Renal cortical epithelial cell (primary cell): ENCODE results near the gene GLYR1. TPM values are rescaled to one million over a fixed set of nuclear protein-coding genes. Genes with fewer than 3 reads are reported as not detected.

Source experiments
- DNase-seq: peaks from one replicate; pipeline ENCODE4 v3.0.0-alpha.2; 2011; ENCODE audit warnings: low read depth
- total RNA-seq: library from RNA; depleted of rRNA; stranded (reverse); fragments of >200 nt; gene quantifications from 2 replicates; pipeline ENCODE4 v1.2.3, GENCODE V29; 2014

Gene GLYR1
- total RNA-seq, 1 donor from 2014 or later = 106 TPM

DNA sequence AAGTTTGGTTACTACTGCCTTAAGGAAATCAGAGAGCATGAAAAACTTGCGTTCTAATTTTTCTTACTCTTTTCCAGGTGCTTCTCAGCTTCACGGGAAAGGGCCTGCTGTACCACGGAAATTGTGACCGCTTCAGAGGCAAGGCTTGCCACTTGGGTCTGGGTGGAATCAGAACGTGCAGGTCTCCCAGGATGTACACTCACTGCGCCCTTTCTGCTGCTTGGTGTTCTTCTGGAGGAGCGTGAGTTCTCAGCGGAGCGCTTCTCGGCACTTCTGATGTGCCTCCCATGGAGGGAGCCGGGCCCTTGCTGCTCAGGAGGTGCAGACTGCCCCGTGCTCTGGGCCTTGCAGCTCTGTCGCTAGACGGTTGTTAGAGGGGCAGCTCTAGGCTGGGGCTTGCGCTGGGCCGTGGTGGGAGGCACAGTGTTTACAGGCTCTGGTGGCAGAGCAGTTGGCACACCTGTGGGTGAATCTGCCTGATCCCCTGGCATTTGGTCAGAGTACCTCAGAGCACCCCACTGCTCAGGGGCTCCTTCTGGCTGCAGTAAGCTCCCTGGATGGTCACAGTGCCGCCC, 33.0 kb upstream of the GLYR1 start:
- no peak for DNase-seq

DNA sequence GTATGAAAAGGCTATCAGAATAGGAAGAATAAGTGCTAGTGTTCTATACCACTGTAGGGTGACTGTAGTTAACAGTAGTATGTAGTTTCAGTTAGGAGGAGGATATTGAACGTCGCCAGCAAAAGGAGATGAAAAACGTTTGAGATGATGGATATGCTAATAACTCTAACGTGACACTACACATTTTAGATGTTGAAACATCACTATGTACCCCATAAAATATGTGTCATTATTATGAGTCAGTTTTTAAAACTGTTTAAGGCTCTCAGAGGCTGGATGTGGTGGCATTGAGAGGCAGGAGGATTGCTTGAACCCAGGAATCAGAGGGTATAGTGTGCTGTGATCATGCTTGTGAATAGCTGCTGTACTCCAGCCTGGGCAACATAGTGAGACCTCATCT, 32.0 kb upstream of the GLYR1 start:
- no peak for DNase-seq

DNA sequence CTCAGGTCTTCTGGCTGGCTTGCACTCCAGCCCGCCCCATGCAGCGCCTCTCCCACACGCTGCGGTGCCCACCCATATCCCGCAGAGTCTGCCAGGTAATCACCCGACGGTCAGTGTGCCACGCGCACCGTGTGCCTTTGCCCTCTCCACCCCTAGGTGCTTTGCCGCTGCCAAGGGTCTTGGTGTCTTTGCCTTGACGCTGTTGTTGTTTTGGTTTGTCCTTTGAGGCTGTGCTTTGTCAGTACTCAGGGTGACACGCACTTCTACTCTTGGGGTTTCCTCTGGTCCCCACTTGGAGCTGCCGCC, 30.2 kb upstream of the GLYR1 start:
- DNase-seq = no peak

DNA sequence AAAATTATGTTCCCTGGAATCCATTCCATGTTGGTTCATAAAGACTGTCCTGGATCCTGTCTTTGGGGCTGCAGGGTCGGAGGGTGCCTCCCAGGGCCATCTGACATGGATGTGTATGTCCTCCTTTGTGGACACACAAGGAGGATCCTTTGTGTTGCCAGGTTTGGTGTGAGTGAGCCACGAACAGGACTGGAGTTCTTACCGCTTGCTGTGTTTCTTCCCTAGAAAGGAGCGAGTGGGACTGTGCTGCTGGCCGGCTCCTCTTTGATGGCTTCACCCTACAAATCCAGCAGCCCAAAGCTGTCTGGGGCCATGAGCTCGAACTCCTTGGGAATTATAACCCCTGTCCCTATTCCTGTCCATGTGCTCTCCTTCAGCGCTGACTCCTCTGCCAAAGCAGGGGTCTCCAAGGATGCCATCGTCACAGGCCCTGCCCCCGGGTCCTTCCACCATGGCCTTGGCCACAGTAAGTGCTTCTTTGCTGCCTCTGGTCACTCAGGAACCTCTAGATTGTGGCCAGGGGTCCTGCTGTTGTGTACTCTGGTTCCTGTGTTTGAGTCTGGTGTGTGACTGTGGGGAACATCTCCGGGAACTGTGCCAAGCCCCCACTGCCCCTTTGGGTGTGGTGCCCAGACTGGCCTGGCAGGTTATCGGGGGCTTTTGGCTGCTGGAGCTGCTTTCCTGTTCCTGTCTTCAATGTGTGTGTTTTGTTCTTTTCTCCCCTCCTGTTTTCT, 29.7 kb upstream of the GLYR1 start:
- no peak for DNase-seq

DNA sequence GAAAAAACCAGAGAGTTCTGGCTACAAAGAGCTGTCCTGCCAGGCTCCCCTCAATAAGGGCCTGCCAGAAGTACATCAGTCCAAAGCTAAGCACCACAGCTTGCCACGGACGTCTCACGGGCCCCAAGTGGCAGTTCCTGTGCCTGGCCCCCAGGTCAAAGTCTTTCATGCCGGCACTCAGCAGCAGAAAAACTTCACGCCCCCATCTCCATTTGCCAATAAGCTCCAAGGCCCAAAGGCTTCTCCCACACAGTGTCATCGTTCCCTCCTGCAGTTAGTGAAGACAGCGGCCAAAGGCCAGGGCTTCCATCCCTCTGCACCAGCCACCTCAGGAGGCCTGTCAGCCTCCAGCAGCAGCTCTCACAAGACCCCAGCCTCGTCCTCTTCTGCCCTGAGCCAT, 27.6 kb upstream of the GLYR1 start:
- no peak for DNase-seq

DNA sequence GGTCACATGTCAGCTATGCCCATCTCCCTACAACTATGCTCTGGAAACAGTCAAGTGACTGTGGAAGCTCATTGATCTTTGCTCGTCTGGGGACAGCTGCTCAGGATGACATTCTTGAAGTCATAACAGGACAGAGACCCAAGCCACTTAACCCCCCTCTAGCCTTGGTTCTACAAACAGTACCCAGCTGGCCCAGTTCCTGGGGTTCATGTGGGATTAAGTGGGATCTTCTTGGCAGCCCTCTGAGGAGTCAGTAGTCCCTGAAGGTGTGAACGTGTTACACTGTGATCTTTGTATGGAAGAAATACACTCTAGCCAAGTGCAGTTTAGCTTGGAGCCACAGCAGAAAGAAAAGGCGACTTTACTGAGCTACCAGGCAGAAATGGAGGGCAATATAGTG, 26.0 kb upstream of the GLYR1 start:
- no peak for DNase-seq

DNA sequence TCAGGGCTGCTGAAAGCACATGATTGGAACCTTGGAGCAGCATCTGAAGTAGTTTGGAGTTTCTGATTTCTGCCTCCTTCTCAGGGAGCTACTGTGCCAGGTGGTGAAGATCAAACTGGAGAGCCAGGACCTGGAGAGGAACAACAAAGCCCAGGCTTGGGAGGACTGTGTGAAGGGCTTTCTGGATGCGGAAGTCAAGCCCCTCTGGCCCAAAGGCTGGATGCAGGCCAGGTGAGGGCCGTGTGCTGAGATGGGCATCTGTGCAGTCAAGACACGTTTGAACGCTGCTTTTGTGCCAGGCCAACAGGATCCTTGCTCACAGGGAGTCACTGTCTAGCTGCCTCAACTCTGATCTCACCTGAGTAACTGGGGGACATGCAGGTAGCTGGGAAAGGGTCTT, 24.0 kb upstream of the GLYR1 start:
- DNase-seq = no peak

DNA sequence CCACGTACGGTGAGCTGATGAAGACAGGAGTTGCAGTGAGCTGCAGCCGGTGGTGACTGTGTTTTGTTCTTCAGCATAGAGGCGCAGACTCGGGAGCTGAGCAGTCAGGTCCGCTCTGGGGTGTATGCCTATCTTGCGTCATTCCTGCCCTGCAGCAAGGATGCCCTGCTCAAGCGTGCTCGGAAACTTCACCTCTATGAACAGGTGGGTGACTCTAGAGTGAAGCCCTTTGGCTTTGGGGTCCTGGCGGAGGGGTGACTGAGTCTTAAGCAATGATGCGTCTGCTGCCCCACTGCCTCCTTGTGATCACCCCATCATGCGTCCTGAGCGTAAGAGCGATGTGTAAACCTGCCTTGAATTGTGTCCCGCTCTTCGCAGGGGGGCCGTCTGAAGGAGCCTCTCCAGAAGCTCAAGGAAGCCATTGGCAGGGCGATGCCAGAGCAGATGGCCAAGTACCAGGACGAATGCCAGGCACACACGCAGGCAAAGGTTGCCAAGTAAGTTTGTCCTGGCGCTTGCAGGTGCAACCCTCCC, 23.1 kb upstream of the GLYR1 start:
- no peak for DNase-seq

DNA sequence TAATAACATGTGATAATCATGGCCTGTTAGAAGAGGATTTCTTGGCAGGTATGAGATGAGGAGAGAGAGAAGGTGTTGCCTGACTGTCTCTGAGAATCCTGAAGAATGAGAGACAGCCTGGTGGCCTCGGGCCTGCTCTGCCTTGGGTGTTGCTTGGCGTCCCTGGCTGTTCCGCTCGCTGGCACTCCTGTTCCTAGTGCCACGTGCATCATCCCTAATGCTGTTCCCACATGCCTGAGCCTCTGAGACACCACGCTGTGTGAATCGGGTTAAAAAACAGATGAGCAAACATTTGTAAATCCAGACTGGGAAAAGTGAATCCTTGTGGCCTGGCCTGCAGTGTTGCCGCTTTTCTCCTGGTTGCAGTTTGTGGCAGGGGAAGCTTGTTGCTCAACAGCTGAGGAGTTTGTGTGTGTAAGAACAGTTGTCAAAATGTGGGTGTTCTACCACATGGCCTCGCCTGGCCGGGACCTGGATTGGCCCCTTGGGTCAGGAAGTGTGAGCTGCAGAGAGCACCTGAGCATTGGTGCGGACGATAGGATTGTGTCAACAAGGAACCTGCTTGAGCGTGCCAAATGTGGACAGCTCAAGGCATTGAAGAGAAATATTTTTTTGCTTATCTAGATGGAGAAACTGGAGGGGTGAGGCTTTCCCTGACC, 22.2 kb upstream of the GLYR1 start:
- DNase-seq = no peak

DNA sequence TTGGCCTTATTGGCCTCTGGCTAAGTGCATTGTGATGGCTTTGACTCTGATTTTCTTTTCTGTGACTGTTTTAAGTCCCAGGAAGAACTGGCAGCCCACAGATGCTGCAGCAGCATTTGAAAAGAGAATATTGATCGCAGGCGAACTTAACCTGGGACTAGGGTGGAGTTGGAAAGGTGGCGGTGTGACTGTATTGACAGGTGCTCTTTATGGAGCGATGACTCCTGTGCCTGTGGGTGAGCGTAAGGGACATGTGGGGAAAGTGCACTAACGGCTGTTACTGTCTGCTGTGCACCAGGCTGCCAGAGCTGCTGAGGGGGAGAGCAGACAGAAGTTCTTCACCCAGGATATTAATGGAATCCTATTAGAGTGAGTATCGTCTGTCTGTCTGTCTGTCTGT, 21.4 kb upstream of the GLYR1 start:
- no peak for DNase-seq

DNA sequence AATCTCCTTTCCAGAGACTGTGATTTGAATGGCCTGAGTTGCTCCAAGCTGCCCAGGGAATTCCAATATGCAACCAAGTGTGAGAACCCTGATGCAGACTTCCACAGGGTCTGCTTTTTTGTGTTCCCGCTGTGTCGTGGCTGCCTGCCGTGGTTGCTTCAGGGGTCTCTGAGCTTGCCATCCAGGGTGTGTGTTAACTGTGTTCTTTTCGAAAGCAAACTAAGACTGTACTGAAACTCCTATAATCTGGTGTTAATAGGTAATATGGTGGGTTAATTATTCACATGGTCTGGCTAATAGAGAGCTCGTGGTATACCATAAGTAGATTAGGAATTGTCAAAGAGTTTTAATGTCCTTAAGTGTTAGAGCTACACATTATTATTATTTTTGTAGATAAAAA, 20.9 kb upstream of the GLYR1 start:
- DNase-seq = peak; percentile 87

DNA sequence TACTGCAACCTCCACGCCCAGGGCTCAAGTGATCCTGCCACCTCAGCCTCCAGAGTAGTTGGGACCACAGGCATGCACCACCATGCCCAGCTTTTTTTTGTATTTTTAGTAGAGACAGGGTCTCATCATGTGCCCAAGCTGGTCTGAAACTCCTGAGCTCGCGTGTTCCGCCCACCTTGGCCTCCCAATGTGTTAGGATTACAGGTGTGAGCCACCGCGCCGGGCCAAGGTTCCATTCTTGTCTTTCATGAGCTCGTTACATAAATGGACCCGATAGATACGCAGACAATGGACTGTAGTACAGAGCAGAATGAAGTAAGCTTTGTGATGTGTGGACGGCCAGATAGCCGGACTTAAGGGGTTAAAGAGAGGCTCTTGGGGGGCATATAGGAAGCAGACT, 19.5 kb upstream of the GLYR1 start:
- DNase-seq = no peak

DNA sequence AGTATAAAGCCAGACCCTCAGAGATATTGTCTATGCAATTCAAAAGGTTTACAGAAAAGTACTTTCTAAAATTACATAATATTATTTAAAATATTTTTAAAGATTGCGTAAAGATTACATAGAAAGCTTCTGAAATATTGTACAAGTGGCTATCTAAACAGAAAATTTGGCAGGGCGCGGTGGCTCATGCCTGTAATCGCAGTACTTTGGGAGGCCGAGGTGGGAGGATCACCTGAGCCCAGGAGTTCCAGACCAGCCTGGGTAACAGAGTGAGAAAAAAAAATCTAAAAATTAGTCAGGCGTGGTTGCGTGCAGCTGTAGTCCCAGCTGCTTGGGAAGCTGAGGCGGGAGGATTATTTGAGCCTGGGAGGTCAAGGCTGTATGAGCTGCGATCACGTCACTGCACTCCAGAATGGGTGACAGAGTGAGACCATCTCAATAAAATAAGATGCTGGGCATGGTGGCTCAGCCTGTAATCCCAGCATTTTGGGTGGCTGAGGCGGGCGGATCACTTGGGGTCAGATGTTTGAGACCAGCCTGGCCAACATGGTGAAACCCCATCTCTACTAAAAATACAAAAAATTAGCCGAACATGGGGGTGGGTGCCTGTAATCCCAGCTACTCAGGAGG, 18.3 kb upstream of the GLYR1 start:
- no peak for DNase-seq

DNA sequence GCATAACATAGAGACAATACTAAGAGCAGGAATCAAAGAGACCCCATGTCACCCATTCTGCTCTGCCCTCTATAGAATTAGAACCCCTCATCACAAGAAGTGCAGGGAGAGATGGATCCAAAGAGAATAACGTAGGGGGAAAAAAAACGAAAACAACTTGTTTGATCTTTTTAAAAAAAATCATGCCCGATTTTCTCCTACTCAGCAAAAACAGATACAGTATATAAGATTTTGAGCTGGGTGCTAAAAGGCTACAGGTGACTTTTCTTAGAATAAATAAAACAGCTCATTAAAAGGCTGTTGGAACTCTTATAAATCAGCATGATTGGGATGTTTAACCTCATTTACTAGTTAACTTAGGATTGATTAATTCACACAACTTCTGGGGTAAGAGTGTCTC, 17.6 kb upstream of the GLYR1 start:
- no peak for DNase-seq

DNA sequence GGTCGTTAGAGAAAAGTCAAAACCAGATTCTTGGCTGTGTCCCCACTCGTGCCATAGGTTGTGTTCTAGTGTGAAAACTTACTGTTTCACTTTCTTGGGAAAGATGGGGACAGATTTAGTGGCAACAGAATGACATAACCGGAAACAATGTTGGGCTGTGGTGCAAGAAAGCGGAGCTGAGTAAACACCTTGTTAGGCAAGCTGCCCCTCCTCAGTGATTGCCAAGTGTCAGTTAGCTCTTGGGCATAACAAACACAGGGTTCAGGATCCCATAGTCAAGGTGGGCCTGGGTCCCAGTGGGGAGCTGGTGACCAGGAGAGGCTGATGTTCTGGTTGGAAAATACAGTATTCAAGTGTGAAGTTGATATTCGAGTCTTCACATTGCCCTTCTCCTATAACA, 15.6 kb upstream of the GLYR1 start:
- peak; percentile 36 for DNase-seq

DNA sequence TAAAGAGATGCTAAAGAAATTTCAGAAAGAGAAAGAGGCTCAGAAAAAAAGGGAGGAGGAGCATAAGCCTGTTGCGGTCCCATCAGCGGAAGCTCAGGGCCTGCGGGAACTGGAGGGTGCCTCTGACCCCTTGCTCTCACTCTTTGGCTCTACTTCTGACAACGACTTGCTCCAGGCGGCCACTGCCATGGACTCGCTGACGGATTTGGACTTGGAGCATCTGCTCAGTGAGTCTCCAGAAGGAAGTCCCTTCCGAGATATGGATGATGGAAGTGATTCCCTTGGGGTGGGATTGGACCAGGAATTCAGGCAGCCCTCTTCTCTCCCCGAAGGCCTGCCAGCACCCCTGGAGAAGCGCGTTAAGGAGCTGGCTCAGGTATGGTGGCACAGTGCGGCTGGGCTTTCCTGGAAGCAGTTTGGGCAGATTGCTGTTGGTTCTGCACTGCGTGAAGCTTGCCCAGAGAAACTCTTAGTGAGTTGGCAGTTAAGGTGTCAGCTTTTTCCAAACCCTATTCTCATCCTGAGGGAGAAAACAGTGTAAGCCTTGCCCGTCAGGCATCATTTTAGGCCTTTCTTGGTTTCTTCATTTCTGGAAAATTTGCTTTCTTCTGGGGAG, 13.7 kb upstream of the GLYR1 start:
- no peak for DNase-seq

DNA sequence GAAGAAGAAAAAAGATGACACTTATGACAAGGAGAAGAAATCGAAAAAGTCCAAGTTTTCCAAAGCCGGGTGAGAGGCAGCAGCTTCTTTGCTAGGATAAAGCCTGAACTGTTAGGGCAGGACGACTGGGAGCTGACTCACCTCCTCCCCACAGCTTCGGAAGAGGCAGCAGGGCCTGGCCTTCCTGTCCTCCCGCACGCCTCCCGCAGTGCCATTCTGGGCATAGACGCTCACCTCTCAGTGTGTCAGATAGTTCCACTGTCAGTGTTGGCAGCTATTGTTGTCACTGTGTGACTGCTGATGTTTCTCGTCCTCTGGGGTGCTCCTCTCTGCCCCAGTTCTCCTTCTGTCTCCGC, 12.8 kb upstream of the GLYR1 start:
- DNase-seq = no peak

DNA sequence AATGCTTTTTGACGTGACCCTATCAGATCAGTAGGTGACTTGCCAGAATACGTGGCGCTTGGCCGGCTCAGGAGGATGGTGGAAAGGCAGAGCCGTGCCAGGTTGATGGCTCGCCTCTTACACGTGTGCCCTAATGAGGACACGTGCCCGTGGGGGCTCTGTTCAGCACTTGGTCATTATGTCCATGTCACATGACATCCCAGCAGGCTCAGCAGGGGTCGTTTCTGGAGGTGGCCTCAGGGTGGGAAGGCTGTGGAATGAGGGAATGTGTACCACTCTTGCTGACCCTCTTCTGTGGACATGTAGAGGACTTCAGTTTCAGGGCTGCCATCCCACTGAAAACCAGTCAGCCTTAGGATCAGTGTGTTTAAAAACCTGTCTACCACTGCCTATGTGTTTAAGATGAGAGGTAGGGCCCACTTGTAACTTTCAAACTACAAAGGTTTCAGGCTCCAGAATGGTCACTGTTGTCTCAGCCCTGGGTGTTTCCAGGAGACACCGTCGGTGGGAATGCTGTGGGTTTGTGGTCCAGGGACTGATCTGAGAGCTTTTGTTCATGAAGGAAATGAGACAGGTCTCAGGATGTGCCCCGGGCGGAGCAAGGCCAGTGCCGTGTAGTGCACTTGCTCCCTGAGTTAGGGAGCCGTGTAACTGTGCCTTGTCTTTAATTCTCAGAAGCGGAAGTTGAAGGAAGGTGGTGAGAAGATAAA, 12.3 kb upstream of the GLYR1 start:
- no peak for DNase-seq

DNA sequence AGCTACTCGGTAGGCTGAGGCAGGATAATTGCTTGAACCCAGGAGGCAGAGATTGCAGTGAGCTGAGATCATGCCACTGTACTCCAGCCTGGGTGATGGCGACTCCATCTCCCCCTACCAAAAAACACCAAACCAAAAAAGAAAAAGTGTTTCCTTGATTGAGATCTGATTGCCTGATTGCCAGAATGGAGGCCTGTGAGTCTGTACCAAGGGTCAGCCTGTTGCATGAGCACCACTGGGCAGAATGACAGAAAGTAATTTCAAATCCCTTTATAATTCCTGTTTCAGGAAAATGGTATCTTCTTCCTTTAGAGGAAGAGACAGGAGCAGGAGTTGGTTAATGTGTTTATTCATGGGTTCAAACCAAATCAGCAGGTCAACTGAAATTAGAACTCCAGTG, 8.7 kb upstream of the GLYR1 start:
- DNase-seq = no peak

DNA sequence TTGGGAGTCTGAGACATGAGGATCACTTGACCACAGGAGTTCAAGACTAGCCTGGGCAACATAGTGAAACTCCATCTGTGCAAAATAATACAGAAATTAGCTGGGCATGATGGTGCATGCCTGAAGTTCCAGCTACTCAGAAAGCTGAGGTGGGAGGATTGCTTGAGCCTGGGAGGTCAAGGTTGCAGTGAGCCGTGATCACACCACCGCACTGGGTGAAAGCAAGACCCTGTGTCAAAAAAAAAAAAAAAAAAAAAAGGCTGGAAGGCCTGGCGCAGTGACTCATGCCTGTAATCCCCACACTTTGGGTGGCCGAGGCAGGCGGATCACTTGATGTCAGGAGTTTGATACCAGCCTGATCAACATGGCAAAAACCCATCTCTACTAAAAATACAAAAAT, 8.3 kb upstream of the GLYR1 start:
- DNase-seq = no peak

DNA sequence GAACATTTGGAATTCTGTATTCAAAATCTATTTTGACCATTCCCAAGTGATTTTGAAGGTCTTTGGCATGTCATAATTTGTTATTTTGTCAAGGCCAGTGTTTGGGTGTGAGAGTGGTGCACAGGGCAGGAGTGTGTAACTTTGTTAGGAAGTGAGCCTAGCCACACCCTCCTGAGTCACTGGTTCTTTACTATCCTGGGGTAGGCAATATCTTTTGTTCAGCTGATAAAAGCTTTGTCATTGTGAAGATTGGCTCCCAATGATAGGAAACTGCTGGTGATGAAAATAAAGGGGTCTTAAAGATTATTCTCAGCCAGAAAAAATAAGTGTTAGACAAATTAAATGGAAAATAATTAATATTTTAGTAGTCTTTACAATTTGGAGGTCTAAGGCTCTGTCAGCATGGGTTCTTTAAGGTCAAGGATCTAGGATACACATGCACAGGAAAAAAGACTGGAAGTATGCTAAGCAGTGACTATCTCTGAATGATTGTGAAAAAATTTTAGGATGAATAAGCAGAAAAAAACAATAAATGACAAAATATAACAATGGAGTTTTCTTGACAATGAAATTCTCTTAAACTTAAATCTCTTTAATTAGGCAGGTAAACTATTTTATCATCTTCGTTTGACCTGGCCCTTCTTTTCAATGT, 5.3 kb upstream of the GLYR1 start:
- peak; percentile 11 for DNase-seq
